GM23338 (cell line): ENCODE measurements around the gene LRP11.

Source experiments
- STAT1 ChIP-seq: IDR thresholded peaks from one replicate; pipeline ENCODE4 v1.6.1; 2016; ENCODE audit warnings: antibody characterized with exemption; ENCODE audit not compliant: unreplicated experiment
- TF ChIP-seq, protein P1 (sequence below), 2 experiments: fragments of 200-600 bp in 1 of 2; sonication (generic) in 1 of 2; conservative IDR thresholded peaks; 2 replicates each; pipeline versions ENCODE4 v1.5.1 to v1.6.1; 2016 to 2017; ENCODE audit warnings: antibody characterized with exemption in 2 of 2, low read depth in 2 of 2, mild to moderate bottlenecking in 2 of 2, moderate library complexity in 1 of 2

DNA sequence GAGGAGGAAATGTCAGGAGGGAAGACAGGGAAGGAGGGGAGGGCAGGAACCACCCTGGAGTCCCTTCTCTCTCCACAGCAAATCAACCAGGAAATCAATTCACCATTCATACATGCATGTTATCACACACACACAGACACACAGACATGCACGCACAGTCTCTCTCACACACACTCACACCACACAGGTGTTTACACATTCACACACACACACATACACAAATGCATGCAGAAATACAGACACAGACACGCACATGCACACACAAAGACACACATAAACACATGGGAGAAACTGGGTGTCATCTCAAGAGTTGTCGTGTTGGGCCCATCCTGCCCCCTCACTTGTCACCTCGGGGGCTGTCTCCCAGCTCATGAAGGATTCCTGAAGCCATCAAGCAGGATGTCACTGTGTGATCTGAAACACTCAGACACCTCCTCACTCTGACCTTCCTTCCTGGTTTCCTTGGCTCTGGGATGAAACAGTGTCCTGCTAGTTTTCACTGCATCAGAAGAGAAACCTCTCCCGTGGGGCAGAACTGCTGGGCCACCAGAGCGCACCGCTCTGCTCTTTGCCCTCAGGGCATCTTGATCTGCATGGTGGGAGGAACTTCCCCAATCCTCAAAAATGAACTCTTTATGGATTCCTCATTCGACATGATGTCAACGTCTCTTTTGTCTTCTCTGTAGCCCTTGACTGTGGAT, 49.5 kb upstream of the LRP11 start:
- TF ChIP-seq, protein P1, sequence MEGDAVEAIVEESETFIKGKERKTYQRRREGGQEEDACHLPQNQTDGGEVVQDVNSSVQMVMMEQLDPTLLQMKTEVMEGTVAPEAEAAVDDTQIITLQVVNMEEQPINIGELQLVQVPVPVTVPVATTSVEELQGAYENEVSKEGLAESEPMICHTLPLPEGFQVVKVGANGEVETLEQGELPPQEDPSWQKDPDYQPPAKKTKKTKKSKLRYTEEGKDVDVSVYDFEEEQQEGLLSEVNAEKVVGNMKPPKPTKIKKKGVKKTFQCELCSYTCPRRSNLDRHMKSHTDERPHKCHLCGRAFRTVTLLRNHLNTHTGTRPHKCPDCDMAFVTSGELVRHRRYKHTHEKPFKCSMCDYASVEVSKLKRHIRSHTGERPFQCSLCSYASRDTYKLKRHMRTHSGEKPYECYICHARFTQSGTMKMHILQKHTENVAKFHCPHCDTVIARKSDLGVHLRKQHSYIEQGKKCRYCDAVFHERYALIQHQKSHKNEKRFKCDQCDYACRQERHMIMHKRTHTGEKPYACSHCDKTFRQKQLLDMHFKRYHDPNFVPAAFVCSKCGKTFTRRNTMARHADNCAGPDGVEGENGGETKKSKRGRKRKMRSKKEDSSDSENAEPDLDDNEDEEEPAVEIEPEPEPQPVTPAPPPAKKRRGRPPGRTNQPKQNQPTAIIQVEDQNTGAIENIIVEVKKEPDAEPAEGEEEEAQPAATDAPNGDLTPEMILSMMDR (conservative IDR thresholded peaks at IDR 0.05; ENCODE audit: low read depth in 2 of 2) = no peak
- TF ChIP-seq STAT1 = no peak
